ENCODE measurements around the gene HPCA. TPM values are rescaled to one million over a fixed set of nuclear protein-coding genes. Genes with fewer than 3 reads are reported as not detected.

HPCA gene
- total RNA-seq, 1 donor from 2014 or later: not detected

DNA sequence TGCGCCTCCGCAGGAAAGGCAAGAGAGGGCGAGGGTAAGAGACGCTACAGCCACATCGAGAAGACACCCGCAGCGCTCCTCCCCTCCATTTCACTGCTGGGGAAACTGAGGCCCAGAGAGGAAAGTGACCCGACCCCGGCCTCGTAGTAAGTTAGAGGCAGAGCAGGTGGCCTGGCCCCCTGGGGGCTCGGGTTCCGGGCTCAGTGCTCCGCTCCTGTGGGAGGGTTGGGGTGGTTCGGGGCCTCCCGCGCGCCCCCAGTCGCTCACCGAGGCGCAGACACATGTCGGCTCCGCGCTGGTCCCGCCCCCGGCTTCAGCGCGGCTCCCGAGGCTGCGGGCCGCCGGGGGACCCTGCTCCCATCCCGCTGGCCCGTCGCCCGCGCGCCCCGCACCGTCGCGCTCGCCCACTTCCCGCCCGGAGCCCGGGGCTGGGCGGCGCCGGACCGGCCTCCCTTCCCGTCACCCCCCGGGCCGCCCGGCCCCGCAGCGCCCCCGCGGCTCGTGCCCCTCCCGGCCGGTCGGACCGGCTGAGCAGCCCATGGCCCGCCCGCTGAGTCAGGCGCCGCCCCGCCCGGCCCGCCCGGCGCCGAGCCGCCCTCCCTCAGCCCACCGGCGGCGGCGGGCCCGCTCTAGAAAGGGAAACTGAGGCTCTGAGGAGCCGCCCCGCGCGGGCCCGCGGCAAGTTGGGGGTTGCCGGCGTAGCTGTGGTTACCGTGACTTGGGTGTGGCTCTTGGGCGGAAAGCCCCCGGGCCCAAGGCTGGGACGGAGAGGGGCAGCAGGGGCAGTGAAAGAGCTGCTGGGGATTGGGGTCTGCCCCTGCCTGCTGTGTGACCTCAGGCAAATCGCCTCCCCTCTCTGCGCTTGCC is 14.9 kb downstream of the HPCA start, which contains the start of gene TMEM54:
TMEM54 (minus strand) TSS at position 434 of the 867 bp plus-strand sequence; CDS start at position 283, 151 bp downstream.
- Histone ChIP-seq H3K4me2 (ENCODE audit: low read length) (peak within 1 kb of the TSS; percentile 92), H3K4me3 (ENCODE audit: insufficient read depth, low read depth, low read length) (peak within 1 kb of the TSS; percentile 62), H3K36me3 (ENCODE audit: insufficient read depth, low read length) (no peaks in the 10 kb centered on the region), H3K27me3 (ENCODE audit: insufficient read depth, low read length) (peaks cover 3% of the 10 kb centered on the region), H3K4me1 (ENCODE audit: insufficient read depth, low read length) (peaks cover 2% of the 10 kb centered on the region), H3K79me2 (ENCODE audit: insufficient read depth, low read length) (no peaks in the 10 kb centered on the region), H2AFZ (ENCODE audit: low read depth, low read length) (peak within 1 kb of the TSS; percentile 90), H3K27ac (ENCODE audit: low read depth, low read length) (no peak within 1 kb of the TSS), H3K9ac (ENCODE audit: low read length) (peak within 1 kb of the TSS; percentile 64), H3K9me3 (ENCODE audit: insufficient read depth, low read depth, low read length) (no peaks in the 10 kb centered on the region), H4K20me1 (ENCODE audit: insufficient read depth, low read length) (no peaks in the 10 kb centered on the region)
- H3K9me3 Mint-ChIP-seq (ENCODE audit: unreplicated experiment): no peaks in the 10 kb centered on the region
- no peak for TF ChIP-seq EZH2 (IDR thresholded peaks at IDR 0.05; ENCODE audit: insufficient read depth, low read length)
- TF ChIP-seq, protein P1, sequence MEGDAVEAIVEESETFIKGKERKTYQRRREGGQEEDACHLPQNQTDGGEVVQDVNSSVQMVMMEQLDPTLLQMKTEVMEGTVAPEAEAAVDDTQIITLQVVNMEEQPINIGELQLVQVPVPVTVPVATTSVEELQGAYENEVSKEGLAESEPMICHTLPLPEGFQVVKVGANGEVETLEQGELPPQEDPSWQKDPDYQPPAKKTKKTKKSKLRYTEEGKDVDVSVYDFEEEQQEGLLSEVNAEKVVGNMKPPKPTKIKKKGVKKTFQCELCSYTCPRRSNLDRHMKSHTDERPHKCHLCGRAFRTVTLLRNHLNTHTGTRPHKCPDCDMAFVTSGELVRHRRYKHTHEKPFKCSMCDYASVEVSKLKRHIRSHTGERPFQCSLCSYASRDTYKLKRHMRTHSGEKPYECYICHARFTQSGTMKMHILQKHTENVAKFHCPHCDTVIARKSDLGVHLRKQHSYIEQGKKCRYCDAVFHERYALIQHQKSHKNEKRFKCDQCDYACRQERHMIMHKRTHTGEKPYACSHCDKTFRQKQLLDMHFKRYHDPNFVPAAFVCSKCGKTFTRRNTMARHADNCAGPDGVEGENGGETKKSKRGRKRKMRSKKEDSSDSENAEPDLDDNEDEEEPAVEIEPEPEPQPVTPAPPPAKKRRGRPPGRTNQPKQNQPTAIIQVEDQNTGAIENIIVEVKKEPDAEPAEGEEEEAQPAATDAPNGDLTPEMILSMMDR (IDR thresholded peaks at IDR 0.05; ENCODE audit: insufficient read depth, low read depth, low read length): no peak
- H3K27ac Mint-ChIP-seq (ENCODE audit: unreplicated experiment): no peak within 1 kb of the TSS
- no peaks in the 10 kb centered on the region for H3K36me3 Mint-ChIP-seq (ENCODE audit: low read depth, unreplicated experiment)
- H3K4me3 Mint-ChIP-seq (ENCODE audit: unreplicated experiment): peak within 1 kb of the TSS; percentile 84
- FAIRE-seq: no peak
- DNase-seq (ENCODE audit: low read depth): no peak
- H3K27me3 Mint-ChIP-seq (ENCODE audit: low read depth, unreplicated experiment): peaks cover 55% of the 10 kb centered on the region
- no peaks in the 10 kb centered on the region for H3K4me1 Mint-ChIP-seq (ENCODE audit: low read depth, unreplicated experiment)

DNA sequence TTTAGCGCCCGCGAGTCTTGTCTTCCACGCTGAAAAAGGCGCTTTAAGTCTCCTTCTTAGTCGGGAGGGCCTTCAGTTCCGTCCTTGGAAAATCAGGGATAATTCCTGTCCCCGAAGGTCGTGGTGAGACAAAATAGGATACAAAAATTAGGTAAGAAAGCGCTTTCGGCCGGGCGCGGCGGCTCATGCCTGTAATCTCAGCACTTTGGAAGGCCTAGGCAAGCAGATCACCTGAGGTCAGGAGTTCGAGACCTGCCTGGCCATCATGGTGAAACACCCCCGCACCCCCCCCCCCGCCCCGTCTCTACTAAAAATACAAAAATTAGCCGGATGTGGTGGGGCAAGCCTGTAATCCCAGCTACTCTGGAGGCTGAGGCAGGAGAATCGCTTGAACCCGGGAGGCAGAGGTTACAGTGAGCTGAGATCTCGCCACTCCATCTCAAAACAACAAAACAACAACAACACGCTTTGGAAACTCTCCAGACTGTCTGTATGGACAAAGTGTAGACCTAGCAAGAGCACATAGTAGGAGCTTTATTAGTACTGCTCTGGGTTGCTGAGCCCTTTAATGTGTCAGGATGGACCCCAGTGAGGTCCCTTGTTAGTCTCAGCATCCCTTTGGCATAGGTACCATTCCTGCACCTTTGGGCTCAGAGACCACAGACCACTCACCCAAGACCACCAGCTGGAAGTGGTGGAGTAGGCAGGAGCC is 15.7 kb downstream of the HPCA start:
- peak overlapping the region; percentile 90 for H2AFZ ChIP-seq (ENCODE audit: low read depth, low read length)
- Mint-ChIP-seq H3K36me3 (ENCODE audit: low read depth, unreplicated experiment) (no peaks in the 10 kb centered on the region), H3K27me3 (ENCODE audit: low read depth, unreplicated experiment) (peaks cover 50% of the 10 kb centered on the region), H3K27ac (ENCODE audit: unreplicated experiment) (no peak overlapping the region), H3K4me3 (ENCODE audit: unreplicated experiment) (peak overlapping the region; percentile 84), H3K4me1 (ENCODE audit: low read depth, unreplicated experiment) (no peaks in the 10 kb centered on the region), H3K9me3 (ENCODE audit: unreplicated experiment) (no peaks in the 10 kb centered on the region)
- H3K9ac ChIP-seq (ENCODE audit: low read length): peak overlapping the region; percentile 64
- H3K4me3 ChIP-seq (ENCODE audit: insufficient read depth, low read depth, low read length): peak overlapping the region; percentile 62
- no peak for FAIRE-seq
- no peaks in the 10 kb centered on the region for H3K9me3 ChIP-seq (ENCODE audit: insufficient read depth, low read depth, low read length)
- peaks cover 2% of the 10 kb centered on the region for H3K4me1 ChIP-seq (ENCODE audit: insufficient read depth, low read length)
- no peak for DNase-seq (ENCODE audit: low read depth)
- no peaks in the 10 kb centered on the region for H3K36me3 ChIP-seq (ENCODE audit: insufficient read depth, low read length)
- H3K79me2 ChIP-seq (ENCODE audit: insufficient read depth, low read length): no peaks in the 10 kb centered on the region
- peaks cover 3% of the 10 kb centered on the region for H3K27me3 ChIP-seq (ENCODE audit: insufficient read depth, low read length)
- no peak for TF ChIP-seq EZH2 (IDR thresholded peaks at IDR 0.05; ENCODE audit: insufficient read depth, low read length)
- TF ChIP-seq, protein P1 (IDR thresholded peaks at IDR 0.05; ENCODE audit: insufficient read depth, low read depth, low read length): no peak
- peak overlapping the region; percentile 92 for H3K4me2 ChIP-seq (ENCODE audit: low read length)
- no peaks in the 10 kb centered on the region for H4K20me1 ChIP-seq (ENCODE audit: insufficient read depth, low read length)
- no peak overlapping the region for H3K27ac ChIP-seq (ENCODE audit: low read depth, low read length)
